ENCODE measurements around the gene SERTAD4. TPM values are rescaled to one million over a fixed set of nuclear protein-coding genes. Genes with fewer than 3 reads are reported as not detected.

SERTAD4 gene
- total RNA-seq, 6 experiments from 2014 or later: 2.3 to 5.2 (median 3.9) TPM

DNA sequence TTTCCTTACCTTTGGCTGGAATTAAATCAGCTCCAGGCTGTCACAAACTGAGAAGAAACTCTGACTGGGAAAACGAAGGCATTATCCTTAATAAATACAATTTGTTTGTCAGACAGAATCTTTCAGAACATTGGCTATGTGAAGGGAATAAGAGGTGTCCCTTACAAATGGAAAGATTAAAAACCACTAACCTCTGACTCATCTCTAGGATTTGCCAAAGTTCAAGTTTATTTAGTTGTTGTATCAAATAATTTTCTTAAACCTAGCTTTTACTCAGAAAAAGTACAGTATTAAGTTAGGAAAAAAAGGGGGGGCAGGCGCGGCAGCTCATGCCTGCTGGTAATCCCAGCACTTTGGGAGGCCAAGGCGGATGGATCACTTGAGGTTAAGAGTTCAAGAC lies 15.7 kb downstream of the SERTAD4 start:
- Mint-ChIP-seq H3K9me3 (no peaks in the 10 kb centered on the region), H3K4me3 (no peak overlapping the region)

DNA sequence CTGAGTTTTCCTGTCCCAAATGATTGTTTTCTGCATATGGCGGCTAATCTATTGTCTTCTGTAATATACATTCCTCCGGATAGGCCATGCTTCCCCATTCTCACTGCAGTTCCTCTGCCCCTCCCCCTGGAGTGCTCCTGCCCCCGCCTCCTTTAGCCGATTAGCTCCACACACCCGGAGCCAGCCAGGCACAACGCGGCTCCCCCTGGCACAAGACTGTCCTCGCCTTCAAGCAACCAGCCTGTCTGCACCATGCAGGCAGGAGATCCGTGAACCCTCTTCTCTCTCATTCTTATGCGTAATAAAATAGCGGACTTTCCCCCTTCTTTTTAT lies 18.0 kb downstream of the SERTAD4 start:
- Mint-ChIP-seq H3K27me3 (ENCODE audit: insufficient read depth) (peaks cover 13% of the 10 kb centered on the region), H3K36me3 (ENCODE audit: low read depth) (no peaks in the 10 kb centered on the region), H3K4me3 (peak overlapping the region; percentile 88), H3K27ac (no peak overlapping the region), H3K9me3 (no peaks in the 10 kb centered on the region), H3K4me1 (ENCODE audit: low read depth) (peaks cover 40% of the 10 kb centered on the region)
- DNase-seq: no peak
- TF ChIP-seq, protein P1, sequence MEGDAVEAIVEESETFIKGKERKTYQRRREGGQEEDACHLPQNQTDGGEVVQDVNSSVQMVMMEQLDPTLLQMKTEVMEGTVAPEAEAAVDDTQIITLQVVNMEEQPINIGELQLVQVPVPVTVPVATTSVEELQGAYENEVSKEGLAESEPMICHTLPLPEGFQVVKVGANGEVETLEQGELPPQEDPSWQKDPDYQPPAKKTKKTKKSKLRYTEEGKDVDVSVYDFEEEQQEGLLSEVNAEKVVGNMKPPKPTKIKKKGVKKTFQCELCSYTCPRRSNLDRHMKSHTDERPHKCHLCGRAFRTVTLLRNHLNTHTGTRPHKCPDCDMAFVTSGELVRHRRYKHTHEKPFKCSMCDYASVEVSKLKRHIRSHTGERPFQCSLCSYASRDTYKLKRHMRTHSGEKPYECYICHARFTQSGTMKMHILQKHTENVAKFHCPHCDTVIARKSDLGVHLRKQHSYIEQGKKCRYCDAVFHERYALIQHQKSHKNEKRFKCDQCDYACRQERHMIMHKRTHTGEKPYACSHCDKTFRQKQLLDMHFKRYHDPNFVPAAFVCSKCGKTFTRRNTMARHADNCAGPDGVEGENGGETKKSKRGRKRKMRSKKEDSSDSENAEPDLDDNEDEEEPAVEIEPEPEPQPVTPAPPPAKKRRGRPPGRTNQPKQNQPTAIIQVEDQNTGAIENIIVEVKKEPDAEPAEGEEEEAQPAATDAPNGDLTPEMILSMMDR (IDR thresholded peaks at IDR 0.05): no peak

More for the DNA sequence above, 15.7 kb downstream of the SERTAD4 start:
- Mint-ChIP-seq H3K27me3 (ENCODE audit: insufficient read depth) (peaks cover 6% of the 10 kb centered on the region; the same call in 1 of the 2 replicates), H3K4me1 (ENCODE audit: low read depth) (peaks cover 57% of the 10 kb centered on the region), H3K36me3 (ENCODE audit: low read depth) (no peaks in the 10 kb centered on the region), H3K27ac (no peak overlapping the region)
- no peak for DNase-seq
- TF ChIP-seq, protein P1 (IDR thresholded peaks at IDR 0.05): no peak

DNA sequence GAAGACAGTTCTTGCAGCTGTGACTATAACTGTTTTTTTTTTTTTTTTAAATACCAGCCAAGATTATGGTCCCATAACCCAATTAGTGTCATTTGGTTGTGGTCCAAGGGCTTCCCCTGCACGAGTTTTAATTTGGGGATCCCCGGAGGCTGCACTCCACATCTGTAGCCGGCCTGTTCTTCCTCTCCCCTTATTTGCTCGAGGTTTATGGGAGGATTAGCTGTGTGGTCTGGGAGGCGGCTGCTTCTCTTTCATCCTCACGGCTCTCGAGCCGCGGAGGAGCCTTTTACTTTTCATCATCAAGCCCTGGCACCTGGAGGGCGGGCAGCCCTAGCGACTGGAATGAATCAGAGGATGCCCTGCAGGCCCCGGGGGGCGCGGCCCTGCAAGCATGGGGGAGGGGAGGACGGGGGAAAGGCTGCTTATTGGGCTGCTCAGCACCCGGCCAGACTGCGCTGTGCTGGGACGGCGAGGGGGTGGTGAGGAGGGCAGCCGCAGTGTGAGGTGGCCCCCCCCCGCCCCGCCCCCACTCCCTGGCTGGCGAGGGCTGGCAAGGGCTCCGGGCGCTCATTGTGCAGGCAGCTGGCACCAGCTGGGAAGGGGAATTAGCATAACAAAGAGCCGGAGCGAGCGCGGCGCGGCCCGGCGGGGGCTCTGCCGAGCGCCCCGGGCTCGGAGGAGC lies 18.5 kb downstream of the SERTAD4 start:
- Mint-ChIP-seq H3K36me3 (ENCODE audit: low read depth) (no peaks in the 10 kb centered on the region), H3K27me3 (ENCODE audit: insufficient read depth) (peaks cover 14% of the 10 kb centered on the region), H3K4me1 (ENCODE audit: low read depth) (peaks cover 35% of the 10 kb centered on the region), H3K9me3 (no peaks in the 10 kb centered on the region), H3K4me3 (peak overlapping the region; percentile 88), H3K27ac (no peak overlapping the region; the same call in 1 of the 2 replicates)
- TF ChIP-seq, protein P1 (IDR thresholded peaks at IDR 0.05): no peak
- peak; percentile 24 for DNase-seq

DNA sequence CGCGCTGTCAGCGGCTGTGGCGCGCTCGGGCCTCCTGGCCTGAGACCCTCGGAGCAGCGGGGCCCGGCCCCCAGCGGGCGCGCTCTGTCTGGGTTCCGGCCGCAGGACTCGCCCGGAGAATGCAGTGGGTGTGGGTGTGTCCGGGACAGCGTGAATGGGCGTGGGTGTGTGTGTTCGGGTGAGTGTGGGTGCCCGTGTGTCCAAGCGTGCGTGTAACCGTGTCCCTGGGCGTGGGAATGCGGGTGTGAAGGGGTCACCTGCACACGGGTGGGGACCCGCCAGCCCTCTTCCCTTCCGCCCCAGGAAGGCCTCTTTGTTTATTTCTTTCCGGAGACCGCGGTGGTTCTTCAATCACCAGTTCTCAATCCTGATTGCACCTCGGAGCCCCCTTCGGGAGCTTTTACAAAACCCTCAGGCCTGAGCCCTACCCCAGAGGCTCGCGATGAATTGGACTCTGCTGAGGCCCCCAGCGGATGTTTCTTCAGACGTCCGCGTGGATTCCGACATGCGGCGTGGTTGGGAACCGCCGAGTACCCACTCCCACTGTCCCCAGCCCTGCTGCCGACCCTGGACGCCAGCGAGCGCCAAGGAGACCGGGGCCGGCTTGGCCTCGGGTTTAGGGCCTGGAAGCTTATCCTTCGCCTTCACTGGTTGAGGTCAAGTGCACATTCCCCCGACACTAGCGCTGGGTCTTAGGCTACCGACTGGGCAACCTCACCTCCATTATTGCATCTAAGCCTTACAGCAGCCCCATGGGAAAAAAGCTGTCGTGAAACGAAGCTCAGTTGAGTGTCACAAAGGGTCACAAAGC lies 19.3 kb downstream of the SERTAD4 start:
- Mint-ChIP-seq H3K4me3 (peak overlapping the region; percentile 81), H3K9me3 (no peaks in the 10 kb centered on the region), H3K27me3 (ENCODE audit: insufficient read depth) (peaks cover 14% of the 10 kb centered on the region), H3K27ac (no peak overlapping the region), H3K4me1 (ENCODE audit: low read depth) (peaks cover 28% of the 10 kb centered on the region), H3K36me3 (ENCODE audit: low read depth) (no peaks in the 10 kb centered on the region)
- TF ChIP-seq, protein P1 (IDR thresholded peaks at IDR 0.05): no peak
- no peak for DNase-seq

DNA sequence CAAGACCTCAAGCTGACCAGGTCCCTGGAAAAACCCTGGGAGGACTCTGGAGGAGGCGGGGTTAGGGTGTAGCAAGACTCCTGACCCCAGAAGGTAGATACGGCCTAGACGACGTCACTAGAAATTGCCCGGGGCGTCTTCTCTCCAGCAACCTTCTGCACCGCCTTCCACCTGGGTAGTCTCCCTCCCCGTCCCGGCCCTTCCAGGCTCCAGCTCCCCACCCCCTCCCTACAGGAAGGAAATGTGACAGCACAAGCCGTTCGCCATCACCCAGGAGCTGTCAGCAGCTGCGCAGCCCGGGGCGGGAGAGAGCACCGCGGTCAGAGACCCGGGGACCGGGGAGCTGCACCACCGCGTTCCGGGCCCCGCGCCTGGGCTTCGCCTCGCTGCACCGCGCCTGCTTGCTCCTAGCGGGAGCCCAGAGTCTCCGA lies 20.0 kb downstream of the SERTAD4 start:
- Mint-ChIP-seq H3K4me3 (no peak overlapping the region), H3K36me3 (ENCODE audit: low read depth) (no peaks in the 10 kb centered on the region), H3K27ac (no peak overlapping the region), H3K9me3 (no peaks in the 10 kb centered on the region), H3K27me3 (ENCODE audit: insufficient read depth) (peaks cover 14% of the 10 kb centered on the region), H3K4me1 (ENCODE audit: low read depth) (peaks cover 20% of the 10 kb centered on the region)
- no peak for DNase-seq
- TF ChIP-seq, protein P1 (IDR thresholded peaks at IDR 0.05): no peak
